GM18907 (cell line): ENCODE data around the gene SYVN1.

Experiments used
- ATAC-seq: cut with Tn5 transposase; IDR thresholded peaks from one replicate; pipeline ENCODE4 v1.9.1; 2021; ENCODE audit warnings: mild to moderate bottlenecking, moderate library complexity; ENCODE audit not compliant: unreplicated experiment

SYVN1 gene

DNA sequence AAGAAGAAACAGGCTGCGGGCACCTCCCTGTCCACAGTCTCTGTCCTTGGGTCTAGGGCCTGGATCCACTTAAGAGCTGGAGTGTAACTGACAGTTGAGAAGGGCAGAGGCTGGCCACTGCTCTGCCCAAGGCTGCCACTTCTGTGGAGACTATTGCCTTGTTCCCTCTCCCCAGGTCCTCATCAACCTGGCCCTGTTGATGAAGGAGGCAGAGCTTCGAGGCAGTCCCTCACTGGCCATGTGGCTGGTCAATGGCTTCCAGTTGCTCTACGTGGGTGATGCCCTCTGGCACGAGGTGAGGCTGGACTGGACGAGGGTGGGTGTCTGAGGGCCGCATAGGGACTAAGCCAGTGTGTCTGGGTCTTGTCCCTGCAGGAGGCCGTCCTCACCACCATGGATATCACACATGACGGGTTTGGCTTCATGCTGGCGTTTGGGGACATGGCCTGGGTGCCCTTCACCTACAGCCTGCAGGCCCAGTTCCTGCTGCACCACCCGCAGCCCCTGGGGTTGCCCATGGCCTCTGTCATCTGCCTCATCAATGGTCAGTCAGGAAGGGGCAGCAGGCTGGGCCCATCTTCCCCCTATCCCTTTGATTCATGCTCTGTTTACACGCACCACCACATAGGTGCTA lies 19.7 kb downstream of the SYVN1 start:
- no peak for ATAC-seq

- ATAC-seq, result no peak
Measured at GRCh38 chr11:65113839-65114238, 20.5 kb downstream of the SYVN1 start.

DNA sequence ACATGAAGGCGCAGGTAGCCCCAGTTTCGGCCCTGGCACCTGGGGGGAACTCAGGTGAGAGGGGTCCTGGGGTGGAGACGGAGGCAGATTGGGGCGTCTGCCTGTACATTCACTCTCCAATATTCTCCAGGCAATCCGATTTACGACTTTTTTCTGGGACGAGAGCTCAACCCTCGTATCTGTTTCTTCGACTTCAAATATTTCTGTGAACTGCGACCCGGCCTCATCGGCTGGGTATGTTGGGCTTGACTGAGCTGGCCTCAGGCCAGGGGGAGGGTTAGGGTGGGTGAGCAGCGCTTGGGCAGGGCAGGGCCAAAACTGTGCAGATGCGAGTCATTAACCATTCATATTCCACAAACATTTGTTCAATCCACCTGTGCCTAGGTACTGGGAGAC lies 21.0 kb downstream of the SYVN1 start:
- no peak for ATAC-seq

DNA sequence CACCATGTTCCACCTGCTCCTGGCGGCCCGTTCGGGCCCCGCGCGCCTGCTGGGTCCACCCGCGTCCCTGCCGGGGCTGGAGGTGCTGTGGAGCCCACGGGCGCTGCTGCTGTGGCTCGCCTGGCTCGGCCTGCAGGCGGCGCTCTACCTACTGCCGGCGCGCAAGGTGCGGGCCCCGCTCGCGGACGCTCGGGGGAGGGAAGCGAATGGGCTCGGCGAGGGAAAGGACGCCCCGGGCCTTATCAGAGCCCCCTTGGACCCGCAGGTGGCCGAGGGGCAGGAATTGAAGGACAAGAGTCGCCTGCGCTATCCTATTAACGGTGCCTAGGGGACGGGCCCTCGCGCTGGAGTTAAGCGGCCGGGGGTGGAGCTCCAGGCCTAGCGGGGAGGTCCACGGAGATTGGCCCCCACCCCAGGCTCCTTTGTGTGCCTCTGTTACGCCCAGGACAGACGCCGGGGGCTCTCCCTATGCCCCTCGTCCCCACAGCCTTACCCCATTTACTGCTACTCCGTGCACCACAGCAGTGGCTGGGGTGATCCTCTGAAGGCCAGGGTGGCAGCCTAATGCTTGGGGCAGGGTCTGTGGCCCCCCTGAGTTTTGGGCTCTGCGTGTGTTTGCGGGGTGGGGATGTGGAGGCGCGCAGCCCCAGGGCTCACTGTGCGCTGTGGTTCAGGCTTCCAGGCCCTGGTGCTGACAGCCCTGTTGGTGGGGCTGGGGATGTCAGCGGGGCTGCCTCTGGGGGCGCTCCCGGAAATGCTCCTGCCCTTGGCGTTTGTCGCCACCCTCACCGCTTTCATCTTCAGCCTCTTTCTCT lies 21.6 kb downstream of the SYVN1 start:
- no peak for ATAC-seq

- peak; percentile 48 for ATAC-seq
Measured at GRCh38 chr11:65111744-65112545, 22.4 kb downstream of the SYVN1 start, which contains the start of gene TM7SF2. TSS of gene TM7SF2 (plus strand) at chr11:65111872. CDS start at chr11:65112016, 144 bp downstream.

DNA sequence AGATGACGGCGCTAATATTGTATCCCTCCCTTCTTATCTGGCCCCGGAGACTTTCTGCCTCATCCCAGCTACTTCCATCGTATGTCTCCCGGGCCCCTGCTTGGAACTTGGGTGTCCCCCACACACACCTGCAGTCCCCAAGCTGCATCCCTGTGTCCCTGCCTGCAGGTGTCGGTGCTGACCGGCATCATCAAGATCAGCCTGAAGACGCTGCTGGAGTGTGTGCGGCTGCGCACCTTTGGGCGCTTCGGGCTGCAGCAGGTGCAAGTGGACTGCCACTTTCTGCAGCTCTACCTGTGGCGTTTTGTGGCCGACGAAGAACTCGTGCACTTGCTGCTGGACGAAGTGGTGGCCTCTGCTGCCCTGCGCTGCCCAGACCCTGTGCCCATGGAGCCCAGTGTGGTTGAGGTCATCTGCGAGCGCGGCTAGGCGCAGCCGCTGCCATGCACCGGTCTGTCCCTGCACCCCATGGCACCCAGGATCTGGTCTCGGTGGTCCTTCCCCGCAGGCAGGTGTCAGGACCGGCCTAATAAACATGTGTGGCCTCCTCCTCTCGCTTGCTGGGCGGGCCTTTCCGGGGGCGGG lies 23.1 kb downstream of the SYVN1 start:
- no peak for ATAC-seq

DNA sequence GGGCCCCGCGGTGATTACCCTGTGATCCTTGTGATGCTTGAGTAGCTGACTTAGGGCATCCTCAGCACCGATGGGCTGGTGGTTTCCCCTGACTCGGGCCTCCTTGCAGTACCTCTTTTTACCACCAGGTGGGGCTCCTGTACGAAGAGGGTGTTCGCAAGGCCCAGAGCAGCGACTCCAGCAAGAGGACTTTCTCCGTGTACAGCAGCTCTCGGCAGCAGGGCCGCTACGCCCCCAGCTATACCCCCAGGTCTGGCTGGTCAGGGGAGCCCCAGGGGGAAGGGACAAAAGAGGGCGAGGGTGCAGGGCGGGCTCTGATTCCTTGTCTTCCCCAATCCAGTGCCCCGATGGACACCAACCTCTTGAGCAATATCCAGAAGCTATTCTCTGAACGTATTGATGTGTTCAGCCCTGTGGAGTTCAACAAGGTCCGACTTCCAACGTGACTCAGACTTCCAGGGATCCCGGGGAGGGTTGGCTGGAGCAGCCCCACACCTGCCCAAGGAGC lies 23.9 kb downstream of the SYVN1 start:
- peak; percentile 35 for ATAC-seq

DNA sequence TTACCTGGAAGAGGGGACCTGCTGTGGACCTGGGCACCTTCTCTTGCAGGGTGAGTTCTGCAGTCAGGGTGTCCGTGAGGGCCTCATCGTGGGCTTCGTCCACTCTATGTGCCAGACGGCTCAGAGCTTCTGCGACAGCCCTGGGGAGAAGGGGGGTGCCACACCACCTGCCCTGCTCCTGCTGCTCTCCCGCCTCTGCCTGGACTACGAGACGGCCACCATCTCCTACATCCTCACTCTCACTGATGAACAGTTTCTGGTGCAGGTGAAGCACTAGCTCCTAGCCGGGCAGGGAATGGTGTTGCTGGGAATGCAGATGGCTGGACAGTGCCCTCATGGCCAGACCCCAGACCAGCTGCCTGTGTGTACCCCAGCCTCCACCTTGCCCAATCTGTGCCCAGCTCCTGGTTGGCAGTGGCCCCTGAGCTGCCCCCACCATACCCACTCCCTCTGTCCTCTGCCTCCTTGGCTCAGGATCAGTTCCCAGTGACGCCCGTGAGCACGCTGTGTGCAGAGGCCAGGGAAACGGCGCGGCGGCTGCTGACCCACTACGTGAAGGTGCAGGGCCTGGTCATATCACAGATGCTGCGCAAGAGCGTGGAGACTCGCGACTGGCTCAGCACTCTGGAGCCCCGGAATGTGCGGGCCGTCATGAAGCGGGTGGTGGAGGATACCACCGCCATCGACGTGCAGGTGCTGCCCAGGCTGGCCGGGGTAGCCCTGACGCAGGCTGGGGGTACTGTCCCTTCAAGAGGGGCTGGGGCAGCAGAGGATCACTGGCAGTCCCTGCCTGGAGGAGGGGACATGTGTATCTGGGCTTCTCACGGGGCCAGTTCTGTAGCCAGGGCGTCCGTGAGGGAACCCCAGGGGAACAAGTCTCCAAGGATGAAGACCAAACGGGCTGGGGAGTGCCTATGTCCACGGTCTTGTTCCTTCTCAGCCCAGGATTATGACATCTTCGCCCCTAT lies 24.8 kb downstream of the SYVN1 start:
- ATAC-seq, result no peak

GRCh38 chr11:65108469-65109123 lies 25.7 kb downstream of the SYVN1 start:
- no peak for ATAC-seq

DNA sequence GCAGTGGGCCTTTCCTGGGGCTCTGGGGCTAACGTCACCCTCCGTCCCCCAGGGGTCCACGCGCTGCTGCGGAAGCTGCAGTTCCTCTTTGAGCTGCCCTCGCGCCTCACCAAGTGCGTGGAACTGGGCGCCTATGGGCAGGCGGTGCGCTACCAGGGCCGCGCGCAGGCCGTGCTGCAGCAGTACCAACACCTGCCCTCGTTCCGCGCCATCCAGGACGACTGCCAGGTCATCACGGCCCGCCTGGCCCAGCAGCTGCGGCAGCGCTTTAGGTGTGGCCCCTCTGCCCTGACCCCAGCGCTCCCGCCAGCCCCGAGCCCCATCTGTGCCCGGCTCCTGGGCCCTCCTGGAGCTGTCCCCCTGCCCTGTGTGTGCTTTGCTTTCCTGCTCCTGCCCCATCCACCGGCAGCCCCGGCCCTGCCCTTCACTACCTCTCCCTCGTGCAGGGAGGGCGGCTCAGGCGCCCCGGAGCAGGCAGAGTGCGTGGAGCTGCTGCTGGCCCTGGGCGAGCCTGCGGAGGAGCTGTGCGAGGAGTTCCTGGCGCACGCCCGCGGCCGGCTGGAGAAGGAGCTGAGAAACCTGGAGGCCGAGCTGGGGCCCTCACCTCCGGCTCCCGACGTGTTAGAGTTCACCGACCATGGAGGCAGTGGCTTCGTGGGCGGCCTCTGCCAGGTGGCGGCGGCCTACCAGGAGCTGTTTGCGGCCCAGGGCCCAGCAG lies 26.4 kb downstream of the SYVN1 start:
- no peak for ATAC-seq

DNA sequence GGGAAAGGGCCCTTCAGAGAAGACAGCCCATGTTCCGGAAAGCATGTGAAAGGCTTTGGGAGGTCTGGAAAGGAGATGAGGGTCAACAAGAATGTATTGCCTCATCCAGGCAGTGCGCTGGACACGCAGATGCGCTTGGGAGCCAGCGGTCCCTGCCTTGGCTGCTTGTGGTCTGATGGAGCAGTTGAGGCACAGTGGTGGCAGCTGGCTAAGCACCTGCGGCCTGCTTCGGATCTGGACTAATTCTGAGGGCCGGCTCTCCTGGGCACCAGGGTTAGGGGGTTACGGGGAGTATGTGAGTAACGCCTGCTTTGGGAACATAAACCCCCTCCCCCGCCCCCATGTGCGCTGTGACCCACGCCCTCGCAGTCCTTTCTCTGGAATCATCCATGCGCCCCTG lies 27.2 kb downstream of the SYVN1 start:
- ATAC-seq, result no peak

DNA sequence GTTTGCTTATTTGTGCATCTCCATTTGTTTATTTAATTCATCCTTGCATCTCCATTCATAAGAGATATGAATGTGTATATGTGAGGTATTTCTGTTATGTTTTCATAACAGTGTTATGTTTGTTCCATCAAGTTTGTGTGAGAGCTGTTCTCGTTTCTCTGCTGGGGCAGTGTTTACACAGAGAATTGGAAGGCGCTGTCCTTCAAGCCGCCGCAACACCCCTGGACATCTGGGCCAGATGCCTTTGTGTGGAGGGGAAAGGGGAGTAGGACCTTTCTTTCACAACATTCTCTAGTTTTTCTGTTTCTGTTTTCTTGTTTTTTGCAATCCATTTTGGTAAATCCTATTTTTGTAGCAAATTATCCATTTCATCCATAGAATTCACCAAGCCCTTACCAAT lies 29.7 kb downstream of the SYVN1 start:
- no peak for ATAC-seq

GRCh38 chr11:65103476-65103875 lies 30.8 kb downstream of the SYVN1 start:
- no peak for ATAC-seq

DNA sequence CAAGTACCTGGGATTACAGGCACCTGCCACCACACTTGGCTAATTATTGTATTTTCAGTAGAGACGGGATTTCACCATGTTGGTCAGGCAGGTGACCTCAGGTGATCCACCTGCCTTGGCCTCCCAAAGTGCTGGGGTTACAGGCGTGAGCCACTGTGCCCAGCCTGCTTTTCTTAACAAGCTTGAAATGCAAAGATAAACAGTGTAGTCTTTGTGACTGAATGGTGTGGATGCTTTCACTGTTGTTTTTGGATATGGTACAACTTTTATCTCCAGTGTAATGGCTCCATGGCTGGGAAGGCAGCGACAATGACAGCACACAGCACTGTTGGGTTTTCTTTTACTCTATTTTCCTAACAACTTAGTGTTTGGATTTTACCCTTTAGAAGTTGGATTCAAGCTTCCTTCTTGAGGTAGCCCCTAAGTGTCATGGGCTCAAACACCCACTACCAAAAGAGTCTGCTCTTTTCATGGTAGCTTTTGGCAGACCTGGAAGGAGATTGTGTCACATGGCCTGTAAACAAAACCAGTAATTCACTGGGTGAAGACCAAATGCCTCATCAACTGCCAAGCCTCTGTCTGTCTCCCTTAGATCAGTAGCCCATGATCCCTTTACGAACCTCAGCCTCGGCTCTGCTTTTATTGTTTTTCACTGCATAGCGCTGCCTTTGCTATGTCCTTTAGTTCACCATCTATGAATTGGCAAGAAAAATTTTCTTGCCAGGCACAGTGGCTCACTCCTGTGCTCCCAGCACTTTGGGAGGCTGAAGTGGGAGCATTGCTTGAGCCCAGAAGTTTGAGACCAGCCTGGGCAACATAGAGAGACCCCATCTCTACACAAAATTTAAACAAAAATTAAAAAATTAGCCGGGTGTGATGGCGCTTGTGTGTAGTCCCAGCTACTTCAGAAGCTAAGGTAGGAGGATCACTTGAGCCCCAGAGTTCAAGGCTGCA lies 31.9 kb downstream of the SYVN1 start:
- no peak for ATAC-seq

DNA sequence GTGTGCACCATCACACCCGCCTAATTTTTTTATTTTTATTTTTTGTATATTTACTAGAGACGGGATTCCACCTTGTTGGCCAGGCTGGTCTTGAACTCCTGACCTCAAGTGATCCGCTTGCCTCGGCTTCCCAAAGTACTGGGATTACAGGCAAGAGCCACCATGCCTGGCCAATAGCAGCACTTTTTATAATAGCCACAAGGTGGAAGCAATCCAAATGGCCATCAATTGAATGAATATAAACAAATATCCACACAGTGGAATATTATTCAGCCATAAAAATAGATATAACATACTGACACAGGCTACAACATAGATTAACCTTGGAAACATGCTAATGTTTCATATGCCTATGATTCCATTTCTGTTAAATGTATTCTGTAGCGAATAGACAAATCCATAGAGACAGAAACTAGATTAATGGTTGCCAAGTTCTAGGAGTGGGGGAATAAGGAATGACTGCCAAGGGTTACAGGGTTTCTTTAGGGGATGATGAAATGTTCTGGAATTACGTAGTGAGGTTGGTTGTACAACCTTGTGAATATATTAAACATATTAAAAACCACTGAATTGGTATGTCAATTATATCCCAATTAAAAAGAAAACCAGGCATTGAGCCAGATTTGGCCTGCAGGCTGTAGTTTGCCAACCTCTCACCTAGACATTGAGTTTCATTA lies 33.5 kb downstream of the SYVN1 start:
- no peak for ATAC-seq

- no peak for ATAC-seq
Measured at GRCh38 chr11:65096926-65097325, 37.4 kb downstream of the SYVN1 start.
